Gastrocnemius medialis (tissue), 4 donors: ENCODE data around the gene LCA5. TPM values are rescaled to one million over a fixed set of nuclear protein-coding genes. Genes with fewer than 3 reads are reported as not detected.
"Not testable (repeated sequence)": the region's sequence is repeated elsewhere in the genome, so short reads cannot be mapped to it uniquely, and the experiment has no call there.

Source experiments
- ATAC-seq, 2 donors: fragments of 150-250 bp; one replicate each; pipeline ENCODE4 v1.9.1; 2016
- DNase-seq, 2 donors: peaks; one replicate each; pipeline ENCODE4 v3.0.0-alpha.2; 2019
- H3K27ac ChIP-seq, 4 donors: fragments of 200-600 bp; sonication (generic); 1 replicate in 1 of 4; 2 replicates in 3 of 4; pipeline ENCODE4 v1.5.1; 2016 to 2018; ENCODE audit warnings: mild to moderate bottlenecking in 2 of 4, moderate library complexity in 1 of 4
- H3K27me3 ChIP-seq, 3 donors: fragments of 200-600 bp; sonication (generic) in 2 of 3; 1 replicate in 1 of 3; 2 replicates in 2 of 3; pipeline versions ENCODE4 v1.5.1 to v1.6.0; 2016 to 2019; ENCODE audit warnings: mild to moderate bottlenecking in 1 of 3, moderate library complexity in 1 of 3
- H3K36me3 ChIP-seq, 2 donors: fragments of 200-600 bp; sonication (generic) in 1 of 2; one replicate each; pipeline ENCODE4 v1.5.1; 2017 to 2018
- H3K4me1 ChIP-seq, 2 donors: fragments of 200-600 bp; sonication (generic) in 1 of 2; one replicate each; pipeline ENCODE4 v1.5.1; 2016 to 2017; ENCODE audit warnings: mild to moderate bottlenecking in 2 of 2
- H3K4me3 ChIP-seq, 4 donors: fragments of 200-600 bp; sonication (generic) in 3 of 4; 1 replicate in 1 of 4; 2 replicates in 3 of 4; pipeline ENCODE4 v1.5.1; 2016 to 2019; ENCODE audit warnings: mild to moderate bottlenecking in 2 of 4
- H3K9me3 ChIP-seq, 3 donors: fragments of 200-600 bp; sonication (generic) in 2 of 3; 1 replicate in 1 of 3; 2 replicates in 2 of 3; pipeline ENCODE4 v1.5.1; 2016 to 2019
- POLR2A ChIP-seq, 2 donors: fragments of 450-650 bp; IDR thresholded peaks; one replicate each; pipeline ENCODE4 v1.6.1; 2017; ENCODE audit warnings: antibody characterized with exemption in 2 of 2, mild to moderate bottlenecking in 2 of 2, moderate library complexity in 2 of 2
- in situ Hi-C, 4 donors: fragments of 200-750 bp; cut with MboI; loops; one replicate each; pipeline versions ENCODE4 v1.15.0 to v1.8.0; 2017; ENCODE audit warnings: low sequenced_read_pairs in 4 of 4
- intact Hi-C: fragments of 100-400 bp; cut with DNase I; formaldehyde crosslinking; loops from one replicate; pipeline ENCODE4 v1.15.1; 2023; ENCODE audit warnings: low total_unique reads
- total RNA-seq, 4 donors: library from RNA; depleted of rRNA; stranded (reverse); fragments of >200 nt; gene quantifications; one replicate each; pipeline versions ENCODE4 v1.1.0 to v1.2.3, GENCODE V29; 2016
- TF ChIP-seq, protein P1 (sequence below), 5 experiments: fragments of 450-650 bp in 3 of 5; fragments of 200-600 bp in 2 of 5; sonication (generic) in 2 of 5; IDR thresholded peaks in 4 of 5; conservative IDR thresholded peaks in 1 of 5; 1 replicate in 4 of 5; 2 replicates in 1 of 5; pipeline ENCODE4 v1.5.1; 2016 to 2019; ENCODE audit warnings: antibody characterized with exemption in 5 of 5, mild to moderate bottlenecking in 3 of 5, moderate library complexity in 3 of 5

Gene LCA5
- total RNA-seq: 1 to 10 TPM in 3 of 4 donors, under 1 TPM in 1; 0.92 to 3.0 (median 1.2) TPM

DNA sequence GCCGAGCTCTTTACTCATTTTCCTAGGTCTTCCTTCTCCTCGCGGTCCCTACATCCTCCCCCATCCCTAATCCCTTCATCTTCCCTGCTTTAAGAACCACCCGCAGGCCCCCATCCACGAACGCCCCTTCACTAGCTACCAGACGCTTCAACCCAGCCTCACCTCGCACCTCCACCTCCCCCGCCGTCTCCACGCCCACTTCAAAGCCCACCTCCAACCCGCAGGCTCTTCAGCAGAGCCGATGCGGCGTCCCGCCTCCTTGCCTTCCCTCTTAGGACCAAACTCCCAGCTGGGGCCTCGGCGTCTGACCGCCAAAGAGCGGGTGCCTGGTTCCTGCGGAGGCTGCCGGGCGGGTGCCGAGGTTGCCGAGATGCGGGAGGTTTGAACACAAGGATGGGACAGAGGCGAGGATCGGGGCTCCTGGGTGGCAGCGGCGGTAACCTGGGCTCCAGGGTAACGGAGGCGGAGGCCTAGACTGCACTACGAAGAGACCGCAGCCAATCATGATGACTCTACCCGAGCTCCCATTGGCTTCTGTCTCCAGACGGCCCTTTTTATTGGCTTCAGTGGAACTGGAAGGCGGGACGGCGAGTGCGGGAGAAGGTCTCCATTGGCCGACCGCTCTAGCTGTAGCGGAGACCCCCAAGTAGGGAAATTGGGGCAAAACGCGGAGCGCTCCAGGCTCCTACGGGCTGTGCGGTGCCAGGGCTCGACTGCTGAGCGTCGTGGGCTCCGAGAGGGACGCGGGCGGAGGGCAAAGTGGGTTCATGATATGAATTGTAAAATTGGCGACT is at the start of gene LCA5:
Gene LCA5, minus strand, starts transcription at position 477 of the 794 bp plus-strand sequence. CDS start 18,536 bp downstream, outside the sequence.
- Histone ChIP-seq H3K4me1 (peaks cover 3 to 19% of the 10 kb centered on the region in 2 donors), H3K27me3 (no peaks in the 10 kb centered on the region), H3K9me3 (no peaks in the 10 kb centered on the region), H3K36me3 (no peaks in the 10 kb centered on the region), H3K27ac (peak within 1 kb of the TSS; percentile 85 to 93 (median 88)), H3K4me3 (peak within 1 kb of the TSS; percentile 76 to 99 (median 91))
- peak; percentile 94 to 95 for DNase-seq
- in situ Hi-C loops: loop anchor here (25.0 kb wide), 3 partner anchors 300 to 575 kb away; partner anchors contain the start of genes HMGN3 (in 3 of the 4), BCKDHB (in 1 of the 4) and PHIP (in 1 of the 4)
- ATAC-seq: peak; percentile 99
- TF ChIP-seq POLR2A (IDR thresholded peaks at IDR 0.05): peak in 1 of 2 donors; percentile 63
- TF ChIP-seq, protein P1, sequence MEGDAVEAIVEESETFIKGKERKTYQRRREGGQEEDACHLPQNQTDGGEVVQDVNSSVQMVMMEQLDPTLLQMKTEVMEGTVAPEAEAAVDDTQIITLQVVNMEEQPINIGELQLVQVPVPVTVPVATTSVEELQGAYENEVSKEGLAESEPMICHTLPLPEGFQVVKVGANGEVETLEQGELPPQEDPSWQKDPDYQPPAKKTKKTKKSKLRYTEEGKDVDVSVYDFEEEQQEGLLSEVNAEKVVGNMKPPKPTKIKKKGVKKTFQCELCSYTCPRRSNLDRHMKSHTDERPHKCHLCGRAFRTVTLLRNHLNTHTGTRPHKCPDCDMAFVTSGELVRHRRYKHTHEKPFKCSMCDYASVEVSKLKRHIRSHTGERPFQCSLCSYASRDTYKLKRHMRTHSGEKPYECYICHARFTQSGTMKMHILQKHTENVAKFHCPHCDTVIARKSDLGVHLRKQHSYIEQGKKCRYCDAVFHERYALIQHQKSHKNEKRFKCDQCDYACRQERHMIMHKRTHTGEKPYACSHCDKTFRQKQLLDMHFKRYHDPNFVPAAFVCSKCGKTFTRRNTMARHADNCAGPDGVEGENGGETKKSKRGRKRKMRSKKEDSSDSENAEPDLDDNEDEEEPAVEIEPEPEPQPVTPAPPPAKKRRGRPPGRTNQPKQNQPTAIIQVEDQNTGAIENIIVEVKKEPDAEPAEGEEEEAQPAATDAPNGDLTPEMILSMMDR (IDR thresholded peaks at IDR 0.05 in 4 of 5, conservative IDR thresholded peaks at IDR 0.05 in 1 of 5): no peak
- intact Hi-C loops: loop anchor here (2.0 to 5.0 kb wide), 2 partner anchors 305 to 460 kb away; partner anchors contain the start of gene HMGN3

DNA sequence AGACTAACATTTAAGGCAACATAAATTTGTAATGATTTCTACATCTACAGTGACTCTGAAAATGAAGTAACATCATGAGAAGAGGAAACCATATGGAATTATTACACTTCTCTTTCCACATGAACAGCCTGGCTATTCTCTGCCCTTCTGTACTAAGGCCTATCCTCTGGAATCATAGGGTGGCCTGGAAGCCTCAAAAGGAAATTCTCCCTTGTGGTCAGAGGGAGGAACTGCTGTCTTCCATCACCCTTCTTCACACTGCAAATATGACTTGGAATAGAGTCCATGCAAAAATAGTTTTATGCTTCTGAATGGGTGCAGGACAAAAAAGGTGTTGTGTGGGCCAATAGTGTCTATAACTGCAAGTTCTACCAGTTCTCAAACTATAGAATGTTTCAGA is 49.3 kb upstream of the LCA5 start:
- DNase-seq: no peak
- intact Hi-C loops: no loop called here

DNA sequence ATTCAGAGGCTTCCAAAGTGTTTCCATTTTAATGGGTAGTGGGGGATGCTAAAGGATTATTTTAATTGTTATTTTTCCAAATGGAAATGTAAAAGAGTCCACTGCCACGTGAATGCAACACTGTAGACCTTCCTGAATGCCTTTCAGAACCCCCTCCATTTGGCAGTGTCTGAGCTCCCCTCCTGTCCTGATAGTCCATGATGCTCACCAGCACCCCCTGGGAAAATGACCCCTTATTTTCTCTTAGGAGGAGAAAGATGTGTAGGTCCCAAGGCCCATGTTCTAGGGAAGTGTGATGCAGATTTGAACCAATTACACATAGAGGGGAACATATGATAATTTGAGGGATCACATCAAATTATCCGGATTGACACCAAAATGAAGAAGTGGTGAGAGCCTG is 47.1 kb upstream of the LCA5 start:
- no peak overlapping the region for H3K27ac ChIP-seq
- no peaks in the 10 kb centered on the region for H3K27me3 ChIP-seq
- no peaks in the 10 kb centered on the region for H3K36me3 ChIP-seq
- TF ChIP-seq, protein P1 (IDR thresholded peaks at IDR 0.05 in 4 of 5, conservative IDR thresholded peaks at IDR 0.05 in 1 of 5): no peak
- no peak overlapping the region for H3K4me3 ChIP-seq
- DNase-seq: no peak
- ATAC-seq: no peak
- in situ Hi-C loops: no loop called here
- intact Hi-C loops: no loop called here
- H3K4me1 ChIP-seq: no peaks in the 10 kb centered on the region
- H3K9me3 ChIP-seq: no peaks in the 10 kb centered on the region

More for the DNA sequence above, 49.3 kb upstream of the LCA5 start:
- H3K4me3 ChIP-seq: no peak overlapping the region
- H3K9me3 ChIP-seq: no peaks in the 10 kb centered on the region
- H3K27ac ChIP-seq: no peak overlapping the region
- ATAC-seq: no peak
- no peak for TF ChIP-seq POLR2A (IDR thresholded peaks at IDR 0.05)
- TF ChIP-seq, protein P1 (IDR thresholded peaks at IDR 0.05 in 4 of 5, conservative IDR thresholded peaks at IDR 0.05 in 1 of 5): no peak
- no peaks in the 10 kb centered on the region for H3K27me3 ChIP-seq
- in situ Hi-C loops: no loop called here
- H3K36me3 ChIP-seq: no peaks in the 10 kb centered on the region
- no peaks in the 10 kb centered on the region for H3K4me1 ChIP-seq

DNA sequence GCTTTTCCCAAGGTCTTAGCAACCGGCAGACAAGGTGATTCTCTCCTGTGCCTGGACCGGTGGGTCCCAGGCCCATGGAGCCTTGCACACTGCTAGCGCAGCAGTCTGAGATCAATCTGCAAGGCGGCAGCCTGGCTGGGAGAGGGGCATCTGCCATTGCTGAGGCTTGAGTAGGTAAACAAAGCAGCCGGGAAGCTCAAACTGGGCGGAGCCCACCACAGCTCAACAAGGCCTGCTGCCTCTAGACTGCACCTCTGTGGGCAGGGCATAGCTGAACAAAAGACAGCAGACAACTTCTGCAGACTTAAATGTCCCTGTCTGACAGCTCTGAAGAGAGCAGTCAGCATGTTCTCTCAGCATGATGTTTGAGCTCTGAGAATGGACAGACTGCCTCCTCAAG is 40.7 kb upstream of the LCA5 start:
- H3K36me3 ChIP-seq, H3K27me3 ChIP-seq, DNase-seq, in situ Hi-C loops, ATAC-seq, H3K9me3 ChIP-seq, intact Hi-C loops, H3K4me3 ChIP-seq, H3K27ac ChIP-seq, H3K4me1 ChIP-seq: not testable (repeated sequence)

DNA sequence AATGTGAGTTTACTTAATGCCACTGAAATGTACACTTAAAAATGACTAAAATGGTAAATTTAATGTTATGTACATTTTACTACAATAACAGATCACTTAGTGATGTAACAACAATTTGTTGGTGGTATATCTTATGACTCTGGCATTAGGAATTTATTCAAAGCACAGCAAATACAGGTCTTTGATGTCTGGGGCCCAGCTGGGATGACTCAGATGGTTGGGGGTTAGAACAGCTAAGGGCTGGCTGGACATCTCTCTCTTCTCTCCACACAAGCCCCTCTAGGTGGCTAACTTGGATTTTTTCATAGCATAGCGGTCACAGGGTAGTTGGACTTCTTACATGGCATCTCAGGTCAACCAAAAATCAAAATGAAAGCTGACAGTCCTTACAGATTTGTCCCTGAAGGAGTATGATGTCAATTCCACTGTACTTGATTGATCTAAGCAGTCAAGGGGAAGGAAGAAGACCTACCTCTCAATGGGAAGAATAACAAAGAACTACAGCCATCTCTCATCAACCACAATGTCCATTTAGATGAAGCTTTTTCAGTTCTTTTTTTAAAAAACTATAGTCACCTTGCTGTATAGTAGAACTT is 37.5 kb upstream of the LCA5 start:
- ATAC-seq (no peak), DNase-seq (no peak)
- H3K4me3 ChIP-seq: no peak overlapping the region
- TF ChIP-seq, protein P1 (IDR thresholded peaks at IDR 0.05 in 4 of 5, conservative IDR thresholded peaks at IDR 0.05 in 1 of 5): no peak
- TF ChIP-seq POLR2A (IDR thresholded peaks at IDR 0.05): no peak
- in situ Hi-C loops: no loop called here
- H3K4me1 ChIP-seq: peaks cover 11 to 12% of the 10 kb centered on the region in 2 donors
- intact Hi-C loops: no loop called here
- H3K27ac ChIP-seq: no peak overlapping the region
- no peaks in the 10 kb centered on the region for H3K36me3 ChIP-seq
- H3K27me3 ChIP-seq: no peaks in the 10 kb centered on the region
- H3K9me3 ChIP-seq: no peaks in the 10 kb centered on the region
